ENCODE data around the gene FAM120A.

DNA sequence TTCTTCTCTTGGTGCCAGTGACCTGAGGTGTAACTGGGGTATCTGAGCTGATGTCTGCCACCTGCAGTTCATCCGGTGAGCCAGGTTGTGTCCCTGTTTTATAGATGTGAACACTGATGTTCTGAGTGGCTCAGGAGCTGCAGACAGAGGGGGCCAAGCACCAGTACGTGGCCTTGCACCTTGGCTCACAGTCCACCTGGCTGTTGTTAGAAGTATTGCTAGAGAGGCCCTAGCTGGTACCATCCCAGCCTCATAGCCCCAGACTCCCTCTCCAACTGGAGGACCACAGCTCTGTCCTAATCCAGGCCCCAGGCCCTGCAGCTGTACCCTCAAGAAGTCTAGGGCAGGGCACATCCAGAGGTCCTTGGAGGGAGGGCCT lies 141.1 kb downstream of the FAM120A start:
- TF ChIP-seq, protein P1, sequence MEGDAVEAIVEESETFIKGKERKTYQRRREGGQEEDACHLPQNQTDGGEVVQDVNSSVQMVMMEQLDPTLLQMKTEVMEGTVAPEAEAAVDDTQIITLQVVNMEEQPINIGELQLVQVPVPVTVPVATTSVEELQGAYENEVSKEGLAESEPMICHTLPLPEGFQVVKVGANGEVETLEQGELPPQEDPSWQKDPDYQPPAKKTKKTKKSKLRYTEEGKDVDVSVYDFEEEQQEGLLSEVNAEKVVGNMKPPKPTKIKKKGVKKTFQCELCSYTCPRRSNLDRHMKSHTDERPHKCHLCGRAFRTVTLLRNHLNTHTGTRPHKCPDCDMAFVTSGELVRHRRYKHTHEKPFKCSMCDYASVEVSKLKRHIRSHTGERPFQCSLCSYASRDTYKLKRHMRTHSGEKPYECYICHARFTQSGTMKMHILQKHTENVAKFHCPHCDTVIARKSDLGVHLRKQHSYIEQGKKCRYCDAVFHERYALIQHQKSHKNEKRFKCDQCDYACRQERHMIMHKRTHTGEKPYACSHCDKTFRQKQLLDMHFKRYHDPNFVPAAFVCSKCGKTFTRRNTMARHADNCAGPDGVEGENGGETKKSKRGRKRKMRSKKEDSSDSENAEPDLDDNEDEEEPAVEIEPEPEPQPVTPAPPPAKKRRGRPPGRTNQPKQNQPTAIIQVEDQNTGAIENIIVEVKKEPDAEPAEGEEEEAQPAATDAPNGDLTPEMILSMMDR (IDR thresholded peaks at IDR 0.05), result no peak
- no peak for TF ChIP-seq POLR2A (IDR thresholded peaks at IDR 0.05)

Data from adrenal gland (tissue), 5 donors.